Sciatic nerve (tissue), 2 donors: ENCODE data around the gene LYSET. TPM values are rescaled to one million over a fixed set of nuclear protein-coding genes. Genes with fewer than 3 reads are reported as not detected.
A peak's percentile ranks its signal among the peaks of the same experiment; 100 is the strongest.
"Not testable (repeated sequence)": the region's sequence is repeated elsewhere in the genome, so short reads cannot be mapped to it uniquely, and the experiment has no call there.

ENCODE experiments used
- ATAC-seq: fragments of 200-7000 bp; cut with Tn5 transposase; one replicate; pipeline ENCODE4 v1.9.1; 2020; ENCODE audit warnings: mild to moderate bottlenecking, moderate library complexity
- DNase-seq: peaks from one replicate; pipeline ENCODE4 v3.0.0-alpha.2; 2020; ENCODE audit warnings: low spot score
- intact Hi-C: fragments of 100-400 bp; cut with DNase I; formaldehyde crosslinking; loops from one replicate; pipeline ENCODE4 v1.14.2; 2022
- total RNA-seq: library from RNA; stranded (reverse); fragmentation: NEBNext Ultra II Directional; extraction: Animal tissue kit (Norgen Biotek cat#: 25700); gene quantifications from one replicate; pipeline ENCODE4 v1.2.1, GENCODE V29; 2021
- donor health status: DM: no; HTN: no; CAD: no.
- donor health status: DM: no; HTN: no; CAD: no.

Gene LYSET
- total RNA-seq = 15.8 TPM

- ATAC-seq (peak; percentile 96), DNase-seq (peak; percentile 93)
- intact Hi-C loops = no loop called here
Observed at GRCh38 chr14:93184391-93185348, at the start of gene LYSET, which contains the start of gene MOAP1. Gene LYSET (plus strand): TSS chr14:93185317. CDS start chr14:93185406, 89 bp downstream. Gene MOAP1 (minus strand): TSS chr14:93184897. CDS start chr14:93184242, 655 bp downstream.

GRCh38 chr14:93135399-93135798 lies 49.7 kb upstream of the LYSET start:
- intact Hi-C loops = no loop called here
- ATAC-seq (no peak), DNase-seq (no peak)

GRCh38 chr14:93136009-93136408 lies 49.1 kb upstream of the LYSET start:
- DNase-seq (no peak), ATAC-seq (no peak)
- intact Hi-C loops = no loop called here

- ATAC-seq, intact Hi-C loops, DNase-seq: not testable (repeated sequence)
Observed at GRCh38 chr14:93136508-93136907, 48.6 kb upstream of the LYSET start.

GRCh38 chr14:93137864-93138263 lies 47.3 kb upstream of the LYSET start:
- intact Hi-C loops = no loop called here
- peak; percentile 62 for DNase-seq
- no peak for ATAC-seq

GRCh38 chr14:93142854-93143652 lies 42.1 kb upstream of the LYSET start:
- intact Hi-C loops = no loop called here
- no peak for ATAC-seq
- no peak for DNase-seq

- ATAC-seq (no peak), DNase-seq (no peak)
- intact Hi-C loops = no loop called here
Observed at GRCh38 chr14:93146119-93146518, 39.0 kb upstream of the LYSET start.

- DNase-seq (no peak), ATAC-seq (no peak)
- intact Hi-C loops = no loop called here
Observed at GRCh38 chr14:93148979-93149378, 36.1 kb upstream of the LYSET start.

- intact Hi-C loops = no loop called here
- ATAC-seq (no peak), DNase-seq (no peak)
Observed at GRCh38 chr14:93150227-93151208, 34.6 kb upstream of the LYSET start.

- ATAC-seq (no peak), DNase-seq (no peak)
- intact Hi-C loops = no loop called here
Observed at GRCh38 chr14:93153121-93153520, 32.0 kb upstream of the LYSET start.

GRCh38 chr14:93155667-93156066 lies 29.4 kb upstream of the LYSET start:
- intact Hi-C loops = no loop called here

GRCh38 chr14:93156693-93157369 lies 28.3 kb upstream of the LYSET start:
- DNase-seq (no peak), ATAC-seq (no peak)
- intact Hi-C loops = no loop called here

More at GRCh38 chr14:93155667-93156066, 29.4 kb upstream of the LYSET start:
- DNase-seq = no peak
- no peak for ATAC-seq

- intact Hi-C loops, DNase-seq, ATAC-seq: not testable (repeated sequence)
Observed at GRCh38 chr14:93158349-93158748, 26.8 kb upstream of the LYSET start.

GRCh38 chr14:93159625-93160352 lies 25.3 kb upstream of the LYSET start:
- ATAC-seq, DNase-seq, intact Hi-C loops: not testable (repeated sequence)

GRCh38 chr14:93160353-93160801 lies 24.7 kb upstream of the LYSET start:
- ATAC-seq (no peak), DNase-seq (no peak)
- intact Hi-C loops = no loop called here

GRCh38 chr14:93161411-93161940 lies 23.6 kb upstream of the LYSET start:
- DNase-seq = no peak
- intact Hi-C loops = no loop called here
- ATAC-seq = no peak

GRCh38 chr14:93163564-93163963 lies 21.6 kb upstream of the LYSET start:
- ATAC-seq (no peak), DNase-seq (no peak)
- intact Hi-C loops = no loop called here
